HL-60/S4 treated with phorbol 12-myristate 13-acetate at 8.2 ng/mL for 4 days and 3 days (cell line): Measurements from ENCODE around the gene NAT8L.
"Not testable (repeated sequence)": the region's sequence is repeated elsewhere in the genome, so short reads cannot be mapped to it uniquely, and the experiment has no call there.

Experiments used
- in situ Hi-C: fragments of 300-500 bp; cut with MboI; formaldehyde crosslinking; loops from 2 replicates; pipeline ENCODE4 v1.15.0; 2022; ENCODE audit warnings: low sequenced_read_pairs

NAT8L gene, protein sequence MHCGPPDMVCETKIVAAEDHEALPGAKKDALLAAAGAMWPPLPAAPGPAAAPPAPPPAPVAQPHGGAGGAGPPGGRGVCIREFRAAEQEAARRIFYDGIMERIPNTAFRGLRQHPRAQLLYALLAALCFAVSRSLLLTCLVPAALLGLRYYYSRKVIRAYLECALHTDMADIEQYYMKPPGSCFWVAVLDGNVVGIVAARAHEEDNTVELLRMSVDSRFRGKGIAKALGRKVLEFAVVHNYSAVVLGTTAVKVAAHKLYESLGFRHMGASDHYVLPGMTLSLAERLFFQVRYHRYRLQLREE

DNA sequence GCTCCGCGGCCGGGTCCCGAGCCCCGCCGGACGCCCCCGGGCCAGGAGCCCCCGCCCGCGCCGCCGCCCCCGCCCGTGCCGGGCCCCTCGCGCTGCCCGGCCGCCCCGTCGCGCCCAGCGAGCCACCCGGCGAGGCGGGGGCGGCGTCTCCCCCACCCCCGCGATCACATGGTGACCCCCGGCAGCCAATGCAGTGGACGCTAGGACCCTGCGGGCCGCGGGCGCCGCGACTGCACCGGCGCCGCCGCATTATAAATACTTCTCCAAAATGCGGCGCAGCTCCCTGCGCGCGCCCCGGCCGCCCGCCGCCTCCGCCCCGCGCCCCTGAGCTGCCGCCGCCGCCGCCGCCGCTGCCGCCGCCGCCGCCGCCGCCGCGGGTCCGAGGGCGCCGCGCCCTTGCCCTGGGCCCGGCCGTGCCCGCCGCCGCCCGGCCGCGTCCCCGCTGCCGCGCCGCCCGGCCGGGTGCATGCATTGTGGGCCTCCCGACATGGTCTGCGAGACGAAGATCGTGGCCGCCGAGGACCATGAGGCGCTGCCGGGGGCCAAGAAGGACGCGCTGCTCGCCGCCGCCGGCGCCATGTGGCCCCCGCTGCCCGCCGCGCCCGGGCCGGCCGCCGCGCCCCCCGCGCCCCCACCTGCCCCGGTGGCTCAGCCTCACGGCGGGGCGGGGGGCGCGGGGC is at the start of gene NAT8L:
Gene NAT8L, plus strand, starts transcription at position 282 of the 680 bp plus-strand sequence. Its CDS starts 185 bp downstream, at position 467.
- in situ Hi-C loops: no loop called here

DNA sequence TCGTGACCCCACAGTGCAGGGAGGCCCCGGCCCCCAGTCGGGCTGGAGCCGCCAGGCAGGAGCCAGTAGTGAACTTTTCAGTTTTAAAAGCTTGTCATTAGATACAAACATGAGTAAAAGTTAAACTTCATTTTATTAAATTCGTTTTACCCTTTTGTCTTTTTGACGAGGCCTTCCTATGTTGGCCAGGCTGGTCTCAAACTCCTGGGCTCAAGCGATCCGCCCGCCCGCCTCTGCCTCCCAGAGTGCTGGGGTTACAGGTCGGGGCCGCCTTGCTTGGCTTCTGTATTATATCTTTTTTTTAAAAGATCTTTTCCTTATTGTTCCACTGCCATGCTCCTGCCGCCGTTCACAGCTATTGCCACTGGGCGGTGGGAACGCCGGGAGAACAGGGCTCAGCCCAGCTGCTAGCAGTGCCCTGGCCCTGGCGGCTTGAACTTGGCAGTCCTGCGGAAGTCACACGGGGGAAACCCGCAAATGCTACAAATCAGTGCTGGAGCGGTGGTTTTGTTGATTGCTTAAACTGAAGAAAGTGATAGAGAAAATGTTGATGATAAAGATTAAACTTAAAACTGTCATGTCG is 49.4 kb upstream of the NAT8L start:
- in situ Hi-C loops: no loop called here

DNA sequence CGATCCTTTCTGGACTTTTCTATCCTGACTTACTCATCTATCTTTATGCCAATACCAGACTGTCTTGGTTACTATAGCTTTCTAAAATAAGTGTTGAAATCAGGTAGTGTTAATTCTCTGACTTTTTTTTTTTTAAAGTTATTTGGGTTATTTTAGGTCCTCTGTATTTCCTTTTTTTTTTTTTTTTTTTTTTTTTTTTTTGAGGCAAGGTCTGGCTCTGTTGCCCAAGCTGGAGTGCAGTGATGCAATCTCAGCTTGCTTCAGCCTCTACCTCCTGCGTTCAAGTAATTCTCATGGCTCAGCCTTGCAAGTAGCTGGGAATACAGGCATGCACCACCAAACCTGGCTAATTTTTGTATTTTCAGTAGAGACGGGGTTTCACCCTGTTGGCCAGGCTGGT is 47.5 kb upstream of the NAT8L start:
- in situ Hi-C loops: no loop called here

DNA sequence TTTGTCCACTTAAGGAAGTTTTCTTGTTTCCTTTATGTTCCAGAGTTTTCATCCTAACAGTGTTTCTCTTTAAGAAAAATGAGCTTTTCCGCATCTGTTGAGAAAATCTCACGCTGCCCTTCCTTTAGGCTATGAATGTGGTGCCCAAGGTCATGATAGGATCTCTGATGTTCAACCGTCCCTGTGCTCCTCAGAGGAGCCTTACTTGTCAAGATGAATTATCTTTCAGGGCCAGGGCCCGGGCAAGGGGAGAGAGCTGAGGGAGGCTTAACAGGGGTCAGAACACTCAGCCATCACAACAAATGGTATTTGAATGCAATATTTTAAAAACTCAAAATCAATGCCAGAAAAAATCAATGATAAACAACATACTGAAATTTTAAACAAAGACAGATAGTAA is 44.1 kb upstream of the NAT8L start:
- in situ Hi-C loops: no loop called here

DNA sequence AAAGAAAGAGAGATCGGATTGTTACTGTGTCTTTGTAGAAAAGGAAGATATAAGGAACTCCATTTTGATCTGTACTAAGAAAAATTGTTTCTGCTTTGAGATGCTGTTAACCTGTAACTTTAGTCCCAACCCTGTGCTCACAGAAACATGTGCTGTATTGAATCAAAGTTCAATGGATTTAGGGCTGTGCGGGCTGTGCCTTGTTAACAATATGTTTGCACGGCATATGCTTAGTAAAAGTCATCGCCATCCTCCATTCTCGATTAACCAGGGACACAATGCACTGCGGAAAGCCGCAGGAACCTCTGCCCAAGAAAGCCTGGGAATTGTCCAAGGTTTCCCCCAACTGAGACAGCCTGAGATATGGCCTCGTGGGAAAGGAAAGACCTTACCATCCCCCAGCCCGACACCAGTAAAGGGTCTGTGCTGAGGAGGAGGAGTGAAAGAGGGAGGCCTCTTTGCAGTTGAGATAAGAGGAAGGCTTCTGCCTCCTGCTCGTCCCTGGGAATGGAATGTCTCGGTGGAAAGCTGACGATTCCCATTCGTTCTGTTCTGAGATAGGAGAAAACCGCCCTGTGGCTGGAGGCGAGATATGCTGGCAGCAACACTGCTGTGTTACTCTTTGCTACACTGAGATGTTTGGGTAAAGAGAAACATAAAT is 37.6 kb upstream of the NAT8L start:
- in situ Hi-C loops: not testable (repeated sequence)

DNA sequence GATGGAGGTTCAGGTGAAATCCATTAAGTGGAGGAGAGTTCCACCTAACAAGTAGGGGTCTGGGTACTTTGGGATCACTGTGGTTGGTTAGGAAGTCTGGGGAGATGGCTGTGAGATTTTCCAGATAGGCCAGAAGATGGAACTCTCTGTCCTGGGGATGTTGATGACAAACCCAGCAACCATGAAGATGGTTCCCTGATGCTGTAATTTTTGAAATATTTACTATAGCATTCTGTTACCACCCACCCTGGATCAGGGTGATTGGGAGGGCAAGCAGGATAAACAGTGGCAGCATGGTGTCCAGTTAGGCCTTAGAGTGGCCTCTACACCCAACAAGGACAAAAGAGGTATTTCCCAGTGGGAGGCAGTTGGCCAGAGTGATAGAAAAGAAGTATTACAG is 34.4 kb upstream of the NAT8L start:
- in situ Hi-C loops: no loop called here

DNA sequence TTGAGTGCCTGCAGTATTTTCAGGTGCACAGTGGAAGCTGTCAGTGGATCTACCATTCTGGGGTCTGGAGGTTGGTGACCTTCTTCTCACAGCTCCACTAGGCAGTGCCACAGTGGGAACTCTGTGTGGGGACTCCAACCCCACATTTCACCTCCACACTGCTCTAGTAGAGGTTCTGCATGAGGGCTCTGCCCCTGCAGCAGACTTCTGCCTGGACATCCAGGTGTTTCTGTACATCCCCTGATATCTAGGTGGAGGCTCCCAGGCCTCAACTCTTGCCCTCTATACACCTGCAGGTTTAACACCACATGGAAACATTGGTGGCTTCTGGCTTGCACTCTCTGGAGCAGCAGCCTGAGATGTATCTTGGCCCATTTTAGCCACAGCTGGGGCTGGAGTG is 33.3 kb upstream of the NAT8L start:
- in situ Hi-C loops: no loop called here

DNA sequence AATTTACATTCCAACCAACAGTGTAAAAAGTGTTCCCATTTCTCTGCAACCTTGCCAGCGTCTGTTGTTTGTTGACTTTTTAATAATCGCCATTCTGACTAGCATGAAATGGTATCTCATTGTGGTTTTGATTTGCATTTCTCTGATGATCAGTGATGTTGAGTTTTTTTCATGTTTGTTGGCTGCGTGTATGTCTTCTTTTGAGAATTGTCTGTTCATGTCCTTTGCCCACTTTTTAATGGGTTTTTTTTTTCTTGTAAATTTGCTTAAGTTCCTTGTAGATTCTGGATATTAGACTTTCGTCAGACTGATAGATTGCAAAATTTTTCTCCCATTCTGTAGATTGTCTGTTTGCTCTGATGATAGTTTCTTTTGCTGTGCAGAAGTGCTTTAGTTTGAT is 32.0 kb upstream of the NAT8L start:
- in situ Hi-C loops: not testable (repeated sequence)

DNA sequence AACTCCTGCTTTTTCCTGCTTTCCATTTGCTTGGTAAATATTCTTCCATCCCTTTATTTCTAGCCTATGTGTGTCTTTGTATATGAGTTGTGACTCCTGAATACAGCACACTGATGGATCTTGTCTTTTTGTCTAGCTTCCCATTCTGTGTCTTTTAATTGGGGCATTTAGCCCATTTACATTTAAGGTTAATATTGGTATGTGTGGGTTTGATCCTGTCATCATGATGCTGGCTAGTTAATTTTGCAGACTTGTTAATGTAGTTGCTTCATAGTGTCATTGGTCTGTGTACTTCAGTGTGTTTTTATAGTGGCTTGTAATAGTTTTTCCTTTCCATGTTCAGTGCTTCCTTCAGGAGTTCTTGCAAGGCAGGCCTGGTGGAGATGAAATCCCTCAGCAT is 28.0 kb upstream of the NAT8L start:
- in situ Hi-C loops: not testable (repeated sequence)

DNA sequence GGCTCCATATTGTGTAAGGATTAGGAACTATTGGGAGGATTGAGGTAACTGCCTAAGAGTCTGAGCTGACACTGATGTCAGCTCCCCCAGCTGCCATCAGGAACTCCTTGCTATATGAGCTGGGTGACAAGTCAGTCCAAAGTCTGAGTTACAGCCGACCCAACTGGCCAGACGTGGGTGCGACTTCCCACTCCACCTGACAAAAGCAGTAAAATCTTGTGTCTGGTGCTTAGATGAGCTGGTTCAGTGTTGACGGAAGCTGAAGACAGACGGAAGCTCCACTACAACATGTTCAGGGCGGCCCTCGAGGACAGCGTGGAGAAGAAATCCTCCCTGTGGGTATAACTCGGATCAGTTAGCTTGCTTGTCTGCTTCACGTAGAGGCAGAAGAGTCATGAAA is 22.8 kb upstream of the NAT8L start:
- in situ Hi-C loops: no loop called here

DNA sequence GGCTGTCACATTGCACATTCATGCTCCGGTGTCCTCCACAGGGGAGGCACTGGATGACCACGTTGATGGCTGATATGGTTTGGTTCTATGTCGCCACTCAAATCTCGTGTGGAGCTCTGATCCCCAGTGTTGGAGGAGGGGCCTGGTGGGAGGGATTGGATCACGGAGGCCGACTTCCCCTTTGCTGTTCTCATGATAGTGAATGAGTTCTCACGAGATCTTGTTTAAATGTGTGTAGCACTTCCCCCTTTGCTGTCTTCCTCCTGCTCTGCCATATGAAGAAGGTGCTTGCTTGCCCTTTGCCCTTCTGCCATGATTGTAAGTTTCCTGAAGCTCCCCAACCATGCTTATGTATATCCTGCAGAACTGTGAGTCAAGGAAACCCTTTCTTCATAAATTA is 22.3 kb upstream of the NAT8L start:
- in situ Hi-C loops: no loop called here

DNA sequence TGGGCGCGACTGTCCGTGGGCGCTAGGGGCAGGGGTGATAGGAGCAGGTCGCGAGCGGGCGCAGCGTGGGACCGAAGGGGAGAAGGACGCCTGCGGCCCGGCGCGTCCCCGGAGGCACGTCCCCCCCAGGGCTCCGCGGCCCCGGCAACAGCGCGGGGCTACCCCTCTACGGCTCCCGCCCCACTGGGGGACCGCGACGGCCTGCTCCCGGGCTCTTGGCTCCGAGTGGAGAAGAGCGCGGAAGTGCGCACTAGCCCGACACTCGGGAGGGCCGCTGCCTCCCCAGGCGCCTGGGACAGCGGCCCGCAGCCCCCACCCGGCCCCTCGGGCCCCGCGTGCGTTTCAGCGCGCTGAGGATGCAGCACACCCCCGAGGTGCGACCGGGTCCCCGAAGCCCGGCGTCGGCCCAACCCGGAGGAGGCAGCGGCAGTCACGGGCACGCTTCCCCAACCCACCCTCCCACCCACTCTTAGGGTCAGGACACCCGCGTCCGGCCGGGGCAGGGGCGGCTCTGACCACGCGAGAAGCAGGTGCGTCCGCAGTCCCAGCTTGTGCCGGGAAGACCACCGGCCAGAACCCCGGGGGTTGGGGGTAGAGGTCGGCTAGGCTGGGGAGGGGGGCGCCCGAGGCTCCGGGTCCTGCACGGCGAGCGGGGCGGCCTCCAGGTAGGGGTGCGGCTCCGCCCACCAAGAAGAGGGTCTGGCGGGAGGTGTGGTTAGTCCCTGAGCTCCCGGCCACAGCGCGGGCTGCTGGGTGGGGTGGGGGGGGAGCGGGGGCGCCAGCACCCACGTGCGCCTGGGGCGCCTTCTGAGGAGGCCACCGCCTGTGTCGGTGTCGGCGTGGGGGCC is 18.5 kb upstream of the NAT8L start:
- in situ Hi-C loops: no loop called here

DNA sequence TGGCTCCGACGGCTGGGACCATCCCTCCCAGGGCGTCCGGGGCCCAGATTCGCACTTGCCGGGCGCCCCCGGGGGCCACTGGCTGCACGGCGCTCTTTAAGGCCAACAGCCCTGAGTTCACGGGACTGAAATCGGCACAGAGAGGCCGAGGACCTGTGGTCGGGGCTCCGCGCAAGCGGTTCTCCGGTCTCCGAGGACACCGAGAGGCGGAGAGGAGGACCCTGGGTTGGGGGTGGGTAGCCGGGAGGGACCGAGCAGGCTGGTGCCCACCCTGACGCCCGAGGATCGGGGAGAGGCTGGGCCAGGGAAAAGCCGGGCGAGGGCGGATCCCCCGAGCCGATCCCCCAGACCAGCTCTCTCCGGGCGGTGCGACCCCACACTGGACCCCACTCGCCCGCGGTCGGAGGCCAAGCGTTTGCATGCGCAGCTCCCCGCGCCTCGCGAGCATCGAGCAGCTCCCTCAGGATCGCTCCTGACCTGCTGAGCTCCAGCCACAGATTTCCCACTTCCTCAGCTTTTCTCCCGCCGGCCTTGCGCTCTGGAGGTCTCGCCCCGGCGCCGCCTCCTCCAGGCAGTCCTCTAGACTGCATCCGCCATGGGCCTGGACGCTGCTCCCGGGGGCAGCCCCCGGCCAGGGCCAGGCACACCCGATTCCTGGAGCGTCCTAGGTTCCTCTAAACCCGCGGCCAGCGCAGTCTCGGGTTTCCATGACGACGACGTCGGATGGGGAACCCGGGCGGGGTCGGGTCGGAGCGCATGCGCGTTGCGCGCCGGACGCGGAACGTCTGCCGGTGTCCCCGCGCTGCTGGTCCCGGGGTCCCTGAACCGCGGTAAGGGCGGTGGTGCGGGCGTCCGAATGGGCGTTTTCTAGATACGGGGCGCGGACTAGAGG is 17.6 kb upstream of the NAT8L start:
- in situ Hi-C loops: no loop called here

DNA sequence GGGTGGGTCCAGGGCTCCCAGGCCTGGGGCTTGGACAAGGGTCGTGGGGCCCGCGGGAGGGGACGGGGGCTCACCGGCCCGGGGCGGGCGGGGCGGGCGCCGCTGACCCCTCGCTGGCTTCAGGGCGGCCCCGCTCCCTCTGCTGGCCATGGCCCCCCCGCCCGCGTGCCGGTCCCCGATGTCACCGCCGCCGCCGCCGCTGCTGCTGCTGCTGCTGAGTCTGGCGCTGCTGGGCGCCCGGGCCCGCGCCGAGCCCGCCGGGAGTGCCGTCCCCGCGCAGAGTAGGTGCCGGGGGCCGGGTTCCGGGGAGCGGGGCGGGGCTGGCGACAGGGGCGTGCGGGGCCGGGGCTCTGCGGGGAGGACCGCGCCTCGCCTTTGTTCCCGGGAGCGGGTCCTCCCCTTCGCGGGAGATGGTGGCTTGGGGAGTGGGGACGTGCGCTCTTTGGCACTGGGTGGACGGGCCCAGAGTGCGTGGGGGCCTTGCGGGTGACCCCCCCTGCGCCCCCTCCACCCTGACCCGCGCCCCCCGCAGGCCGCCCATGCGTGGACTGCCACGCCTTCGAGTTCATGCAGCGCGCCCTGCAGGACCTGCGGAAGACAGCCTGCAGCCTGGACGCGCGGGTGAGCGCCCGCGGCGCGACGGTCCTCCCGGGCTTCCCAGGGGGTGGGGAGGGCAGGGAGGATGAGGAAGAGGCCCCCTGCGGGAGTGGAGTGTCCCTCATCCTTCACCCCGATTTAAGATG is 16.8 kb upstream of the NAT8L start:
- in situ Hi-C loops: no loop called here

DNA sequence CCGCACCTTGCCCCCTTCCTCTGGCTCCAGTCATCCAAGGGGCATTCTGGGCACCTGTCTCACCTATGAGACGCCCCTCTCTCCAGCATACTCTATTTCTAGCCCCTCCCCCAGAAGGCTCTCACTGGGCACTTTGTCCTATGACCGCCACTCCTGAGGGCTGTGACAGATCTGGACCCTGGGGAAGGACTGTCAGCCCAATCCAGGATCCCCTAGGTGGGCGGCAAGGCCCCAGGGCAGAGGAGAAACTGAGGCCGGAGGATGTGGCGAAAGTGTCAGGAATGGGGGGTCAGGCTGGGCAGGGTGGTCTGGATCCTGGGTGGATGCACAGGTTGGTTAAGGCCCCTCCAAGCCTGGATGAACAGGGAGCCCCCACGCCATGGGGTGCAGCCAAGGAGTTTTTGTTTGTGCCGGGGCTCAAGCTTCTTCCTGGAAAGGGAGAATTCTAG is 16.2 kb upstream of the NAT8L start:
- in situ Hi-C loops: no loop called here

DNA sequence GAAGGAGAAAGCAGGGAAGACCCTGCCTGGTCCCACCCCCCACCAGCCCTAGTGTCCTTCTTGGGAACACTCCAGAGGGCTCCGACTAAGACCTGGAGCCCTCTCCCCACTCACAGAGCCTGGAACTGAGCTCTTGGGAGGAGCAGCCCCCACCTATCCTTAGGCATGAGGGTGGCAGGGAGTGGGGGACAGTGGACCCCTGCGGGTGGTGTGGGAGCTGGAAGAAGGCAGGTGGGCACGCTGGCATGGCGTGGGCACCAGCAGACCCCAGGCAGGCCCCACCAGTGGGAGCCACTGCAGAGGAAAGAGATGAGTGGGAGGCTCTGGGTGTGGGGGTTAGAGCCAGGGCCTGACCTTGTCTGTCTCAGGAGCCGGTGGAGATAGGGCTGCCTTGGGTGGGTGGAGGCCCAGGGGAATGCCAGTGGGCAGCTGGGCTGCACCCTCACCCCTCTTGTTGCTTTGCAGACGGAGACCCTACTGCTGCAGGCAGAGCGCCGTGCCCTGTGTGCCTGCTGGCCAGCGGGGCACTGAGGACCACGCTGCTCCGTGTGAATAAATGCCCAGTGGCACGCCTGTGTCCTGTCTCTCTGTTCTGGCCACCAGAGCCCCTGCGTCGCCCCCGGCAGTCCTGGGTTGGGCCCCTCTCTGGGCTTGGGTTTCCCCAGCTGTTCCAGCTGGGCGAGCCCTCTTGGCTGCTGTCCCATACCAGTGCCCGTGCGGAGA is 15.6 kb upstream of the NAT8L start:
- in situ Hi-C loops: no loop called here

DNA sequence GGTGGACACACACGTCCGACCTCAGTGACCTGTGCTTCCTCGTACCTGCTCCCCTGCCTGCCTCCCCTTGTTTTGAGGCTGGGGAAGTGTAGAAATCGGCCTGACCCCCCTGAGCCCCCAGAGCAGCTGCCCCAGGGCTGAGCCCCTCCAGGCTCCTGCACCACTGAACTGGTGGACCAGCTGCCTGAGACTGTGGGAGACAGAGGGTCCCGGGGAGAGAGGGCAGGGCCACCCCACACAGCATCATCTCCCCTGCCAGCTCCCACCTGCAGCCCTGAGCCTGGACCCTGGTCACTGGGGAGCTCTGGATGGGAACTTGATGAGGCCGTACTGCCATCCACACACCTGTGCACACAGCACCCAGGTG is 15.0 kb upstream of the NAT8L start:
- in situ Hi-C loops: no loop called here
